OCI-LY7 (cell line): ENCODE measurements around the gene ABCD3. TPM values are rescaled to one million over a fixed set of nuclear protein-coding genes. Genes with fewer than 3 reads are reported as not detected.

ENCODE experiments used
- BruUV-seq: library from RNA; stranded (reverse); fragments of 400-500 nt; replicated peaks from 2 replicates; lab custom pipeline; 2021; lab: Mats Ljungman, UMichigan
- CTCF ChIA-PET: fragments of 300-600 bp; sonication (Branson Sonifier 250); formaldehyde crosslinking; loops from one replicate; lab custom pipeline; 2022; ENCODE audit warnings: antibody characterized with exemption; ENCODE audit not compliant: unreplicated experiment; lab: Charles Lee
- POLR2A ChIA-PET: fragments of 300-600 bp; sonication (Branson Sonifier 250); formaldehyde crosslinking; loops from one replicate; lab custom pipeline; 2022; ENCODE audit warnings: antibody characterized with exemption; lab: Charles Lee
- DNase-seq: peaks from one replicate; pipeline ENCODE4 v3.0.0-alpha.2; 2015; ENCODE audit warnings: low spot score
- H2AFZ ChIP-seq: fragments of 200-600 bp; sonication (generic), shearing (Covaris generic); 2 replicates; pipeline ENCODE4 v1.6.1; 2014; ENCODE audit warnings: mild to moderate bottlenecking, antibody characterized with exemption, low read length, moderate library complexity
- H3K27ac ChIP-seq: fragments of 200-600 bp; sonication (generic); 2 replicates; pipeline ENCODE4 v1.5.1; 2014; ENCODE audit warnings: mixed run types, low read depth, mild to moderate bottlenecking, moderate library complexity, low read length, inconsistent platforms; ENCODE audit not compliant: poor library complexity, severe bottlenecking
- H3K36me3 ChIP-seq: fragments of 200-600 bp; sonication (generic); 2 replicates; pipeline ENCODE4 v1.6.1; 2014; ENCODE audit warnings: mild to moderate bottlenecking, antibody characterized with exemption, low read length, moderate library complexity, mixed read lengths; ENCODE audit not compliant: insufficient read depth
- H3K4me1 ChIP-seq: fragments of 200-600 bp; sonication (generic); 2 replicates; pipeline ENCODE4 v1.5.1; 2014; ENCODE audit warnings: mild to moderate bottlenecking, low read length; ENCODE audit not compliant: insufficient read depth, poor library complexity, severe bottlenecking
- H3K4me2 ChIP-seq: fragments of 200-600 bp; sonication (generic); 2 replicates; pipeline ENCODE4 v1.6.1; 2014; ENCODE audit warnings: mild to moderate bottlenecking, low read length
- H3K4me3 ChIP-seq: fragments of 200-600 bp; sonication (generic); 2 replicates; pipeline ENCODE4 v1.5.1; 2014; ENCODE audit warnings: mild to moderate bottlenecking, low read depth, low read length; ENCODE audit not compliant: poor library complexity, severe bottlenecking
- H3K79me2 ChIP-seq: fragments of 200-600 bp; sonication (generic); 2 replicates; pipeline ENCODE4 v1.6.1; 2016; ENCODE audit warnings: low read depth, mild to moderate bottlenecking, low read length, moderate library complexity, mixed read lengths; ENCODE audit not compliant: insufficient read depth
- H3K9me2 ChIP-seq: fragments of 200-600 bp; sonication (generic); 2 replicates; pipeline ENCODE4 v1.6.1; 2016; ENCODE audit warnings: mild to moderate bottlenecking, low read length, mixed read lengths; ENCODE audit not compliant: insufficient read depth
- H3K9me3 ChIP-seq: fragments of 200-600 bp; sonication (generic); 2 replicates; pipeline ENCODE4 v1.6.1; 2014; ENCODE audit warnings: mild to moderate bottlenecking, mixed run types, low read length, mixed read lengths
- H4K20me1 ChIP-seq: fragments of 200-600 bp; sonication (generic); 2 replicates; pipeline ENCODE4 v1.6.1; 2014; ENCODE audit warnings: mild to moderate bottlenecking, antibody characterized with exemption, low read length, moderate library complexity, mixed read lengths; ENCODE audit not compliant: insufficient read depth
- CTCF ChIP-seq: fragments of 200-600 bp; sonication (generic); conservative IDR thresholded peaks from 2 replicates; pipeline ENCODE4 v1.5.1; 2014; ENCODE audit warnings: mild to moderate bottlenecking, antibody characterized with exemption, low read length, moderate library complexity, mixed read lengths
- EZH2phosphoT487 ChIP-seq: fragments of 200-600 bp; sonication (generic); IDR thresholded peaks from 2 replicates; pipeline ENCODE4 v1.6.1; 2018; ENCODE audit warnings: low read depth, borderline replicate concordance, mild to moderate bottlenecking, mixed run types, antibody characterized with exemption, low read length, moderate library complexity, mixed read lengths
- intact Hi-C: fragments of 100-400 bp; cut with micrococcal nuclease; formaldehyde crosslinking; loops from one replicate; pipeline ENCODE4 v1.10.0; 2022; ENCODE audit not compliant: unreplicated experiment
- total RNA-seq, 2 experiments: library from RNA; depleted of rRNA in 1 of 2; stranded (reverse); fragments of >200 nt in 1 of 2; shearing (Covaris generic) in 1 of 2; gene quantifications; 2 replicates each; pipeline ENCODE4 v1.2.3, GENCODE V29; 2014 to 2022

ABCD3 gene
- total RNA-seq, 2 experiments from 2014 or later: 18.3 to 33.8 TPM

- no peaks in the 10 kb centered on the region for H4K20me1 ChIP-seq
- intact Hi-C loops: no loop called here
- no peak for DNase-seq
- H3K4me3 ChIP-seq: no peak overlapping the region
- no peak overlapping the region for H3K27ac ChIP-seq
- ChIA-PET CTCF (no interaction called here), POLR2A (interaction anchor here (0.5 to 1.0 kb wide), 2 partner anchors 9 to 786 kb away, joined by 3 read pairs; no protein-coding TSS in a partner anchor)
- BruUV-seq: no TSS peak
- peaks cover 9% of the 10 kb centered on the region for H3K4me1 ChIP-seq
- no peaks in the 10 kb centered on the region for H3K36me3 ChIP-seq
- TF ChIP-seq CTCF (no peak), EZH2phosphoT487 (no peak)
- H3K4me2 ChIP-seq: no peak overlapping the region
- H2AFZ ChIP-seq: no peak overlapping the region
- no peaks in the 10 kb centered on the region for H3K9me3 ChIP-seq
- H3K9me2 ChIP-seq: no peaks in the 10 kb centered on the region
- no peaks in the 10 kb centered on the region for H3K79me2 ChIP-seq
These were observed 9.9 kb upstream of the ABCD3 start for GRCh38 chr1:94408104-94408830.

- ChIA-PET CTCF (no interaction called here), POLR2A (interaction anchor here (0.6 to 1.2 kb wide), 4 partner anchors 9 to 516 kb away, joined by 3 to 4 read pairs (median 3); no protein-coding TSS in a partner anchor)
- intact Hi-C loops: loop anchor here (10.0 kb wide), 1 partner anchor 1456 kb away; no protein-coding TSS in a partner anchor
- Histone ChIP-seq H3K4me1 (peaks cover 9% of the 10 kb centered on the region), H3K36me3 (no peaks in the 10 kb centered on the region), H2AFZ (no peak overlapping the region), H3K4me3 (no peak overlapping the region), H4K20me1 (no peaks in the 10 kb centered on the region), H3K4me2 (peak overlapping the region; percentile 19), H3K79me2 (no peaks in the 10 kb centered on the region), H3K9me3 (no peaks in the 10 kb centered on the region), H3K27ac (no peak overlapping the region), H3K9me2 (no peaks in the 10 kb centered on the region)
- BruUV-seq: no TSS peak
- DNase-seq: no peak
- no peak for TF ChIP-seq CTCF
These were observed 7.0 kb upstream of the ABCD3 start for GRCh38 chr1:94411237-94411636.

GRCh38 chr1:94413311-94413710 lies 4.9 kb upstream of the ABCD3 start:
- no peaks in the 10 kb centered on the region for H3K36me3 ChIP-seq
- H3K79me2 ChIP-seq: no peaks in the 10 kb centered on the region
- ChIA-PET POLR2A (interaction anchor here (0.7 kb wide), 1 partner anchor 13 kb away, joined by 3 read pairs; no protein-coding TSS in a partner anchor), CTCF (no interaction called here)
- BruUV-seq: no TSS peak
- no peak overlapping the region for H3K4me2 ChIP-seq
- H3K9me2 ChIP-seq: no peaks in the 10 kb centered on the region
- H3K27ac ChIP-seq: no peak overlapping the region
- intact Hi-C loops: loop anchor here (10.0 kb wide), 1 partner anchor 1459 kb away; no protein-coding TSS in a partner anchor
- H3K4me1 ChIP-seq: peaks cover 16% of the 10 kb centered on the region
- DNase-seq: no peak
- no peak overlapping the region for H2AFZ ChIP-seq
- no peaks in the 10 kb centered on the region for H3K9me3 ChIP-seq
- H3K4me3 ChIP-seq: no peak overlapping the region
- H4K20me1 ChIP-seq: no peaks in the 10 kb centered on the region
- TF ChIP-seq CTCF: no peak
- TF ChIP-seq EZH2phosphoT487: no peak
